Spleen (tissue), 7 donors: Measurements from ENCODE around the gene IRAG1.

Experiments used
- POLR2A ChIP-seq, 3 donors: fragments of 450-650 bp; IDR thresholded peaks; one replicate each; pipeline ENCODE4 v1.5.1; 2017; ENCODE audit warnings: antibody characterized with exemption in 3 of 3, mild to moderate bottlenecking in 1 of 3
- POLR2AphosphoS5 ChIP-seq, 3 donors: sonication (generic); formaldehyde crosslinking; IDR thresholded peaks; one replicate each; pipeline ENCODE4 v1.5.1; 2017; ENCODE audit warnings: antibody characterized with exemption in 3 of 3
- TF ChIP-seq, protein P1 (sequence below), 11 experiments: fragments of 200-600 bp in 7 of 11; fragments of 450-650 bp in 4 of 11; sonication (generic) in 4 of 11; IDR thresholded peaks in 8 of 11; conservative IDR thresholded peaks in 3 of 11; 1 replicate in 7 of 11; 2 replicates in 4 of 11; pipeline versions ENCODE4 v1.4.0 to v1.8.0; 2016 to 2021; ENCODE audit warnings: antibody characterized with exemption in 11 of 11, inconsistent platforms in 4 of 11, mild to moderate bottlenecking in 1 of 11
- donor health status: DM: no; HTN: no; CAD: no; lungs with moderate emphysema.
- donor health status: DM: no; HTN: no; CAD: no.
- donor health status: DM: no; HTN: no; CAD: no.

DNA sequence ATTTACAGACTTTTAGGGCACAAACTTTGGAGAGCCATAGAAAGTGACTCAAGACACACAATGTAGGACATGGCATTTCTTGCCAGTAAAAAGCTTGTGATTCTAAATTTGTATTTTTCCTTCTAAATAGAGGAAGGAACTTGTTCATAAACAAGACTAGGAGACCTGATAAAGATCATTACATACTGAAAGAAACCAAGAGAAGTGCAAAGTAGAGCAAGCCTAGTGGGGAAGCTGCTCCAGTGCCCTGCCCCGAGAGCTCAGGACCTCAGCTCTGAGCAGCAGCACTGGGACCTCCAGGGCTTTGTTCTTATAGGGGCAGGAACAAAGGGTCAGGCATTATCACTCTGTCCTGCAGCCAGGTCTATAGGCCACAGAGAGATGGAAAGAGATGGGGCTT lies 7.2 kb downstream of the IRAG1 start:
- TF ChIP-seq, protein P1, sequence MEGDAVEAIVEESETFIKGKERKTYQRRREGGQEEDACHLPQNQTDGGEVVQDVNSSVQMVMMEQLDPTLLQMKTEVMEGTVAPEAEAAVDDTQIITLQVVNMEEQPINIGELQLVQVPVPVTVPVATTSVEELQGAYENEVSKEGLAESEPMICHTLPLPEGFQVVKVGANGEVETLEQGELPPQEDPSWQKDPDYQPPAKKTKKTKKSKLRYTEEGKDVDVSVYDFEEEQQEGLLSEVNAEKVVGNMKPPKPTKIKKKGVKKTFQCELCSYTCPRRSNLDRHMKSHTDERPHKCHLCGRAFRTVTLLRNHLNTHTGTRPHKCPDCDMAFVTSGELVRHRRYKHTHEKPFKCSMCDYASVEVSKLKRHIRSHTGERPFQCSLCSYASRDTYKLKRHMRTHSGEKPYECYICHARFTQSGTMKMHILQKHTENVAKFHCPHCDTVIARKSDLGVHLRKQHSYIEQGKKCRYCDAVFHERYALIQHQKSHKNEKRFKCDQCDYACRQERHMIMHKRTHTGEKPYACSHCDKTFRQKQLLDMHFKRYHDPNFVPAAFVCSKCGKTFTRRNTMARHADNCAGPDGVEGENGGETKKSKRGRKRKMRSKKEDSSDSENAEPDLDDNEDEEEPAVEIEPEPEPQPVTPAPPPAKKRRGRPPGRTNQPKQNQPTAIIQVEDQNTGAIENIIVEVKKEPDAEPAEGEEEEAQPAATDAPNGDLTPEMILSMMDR (IDR thresholded peaks at IDR 0.05 in 8 of 11, conservative IDR thresholded peaks at IDR 0.05 in 3 of 11), result no peak
- no peak for TF ChIP-seq POLR2A (IDR thresholded peaks at IDR 0.05)
- no peak for TF ChIP-seq POLR2AphosphoS5 (IDR thresholded peaks at IDR 0.05)
